Activated effector memory CD4-positive, alpha-beta T cell treated with anti-CD3 and anti-CD28 coated beads, Interleukin-2, amount 50 U/mL, for 16 hours (primary cell): ENCODE data around the gene MDGA2.
"Not testable (repeated sequence)": the region's sequence is repeated elsewhere in the genome, so short reads cannot be mapped to it uniquely, and the experiment has no call there.

Experiments
- DNase-seq: peaks from one replicate; pipeline ENCODE4 v3.0.0-alpha.2; 2020

MDGA2 gene

DNA sequence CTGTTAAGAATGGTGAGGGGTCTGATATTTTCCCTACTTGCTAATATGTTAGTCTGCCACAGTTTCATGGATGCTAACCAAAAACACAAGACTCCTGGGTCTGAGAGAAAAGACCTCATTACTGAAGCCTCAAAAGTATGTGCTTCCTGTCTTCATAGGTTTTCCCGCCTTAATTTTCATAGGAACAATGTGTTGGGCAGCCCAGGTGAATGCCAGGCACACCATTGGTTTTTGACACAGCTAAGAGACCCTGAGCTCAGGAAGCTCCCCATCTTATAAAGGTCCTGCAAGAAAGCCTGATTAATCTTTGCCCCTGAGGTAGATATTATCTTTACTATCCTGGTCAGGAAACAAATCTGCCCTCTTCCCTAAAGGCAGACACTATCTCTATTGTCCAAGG, 464.1 kb downstream of the MDGA2 start:
- DNase-seq = no peak

DNA sequence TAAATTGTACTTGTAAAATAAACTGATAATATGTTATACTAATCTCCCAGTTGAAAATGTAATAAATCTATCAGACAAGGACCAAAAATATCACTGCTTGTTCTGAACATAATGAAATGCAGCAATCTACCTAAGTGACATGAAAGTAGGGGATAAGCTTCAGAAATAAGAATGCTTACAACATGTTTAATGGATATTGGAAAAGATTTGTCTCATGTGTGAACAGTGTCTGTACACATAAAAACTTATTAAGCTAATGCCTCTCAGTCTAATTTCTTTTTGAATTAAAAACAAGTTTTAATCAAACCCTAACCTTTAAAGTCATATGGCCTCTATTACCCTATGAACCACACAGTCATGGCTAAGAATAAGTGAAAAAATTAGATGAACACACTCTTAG, 465.3 kb downstream of the MDGA2 start:
- DNase-seq = no peak

DNA sequence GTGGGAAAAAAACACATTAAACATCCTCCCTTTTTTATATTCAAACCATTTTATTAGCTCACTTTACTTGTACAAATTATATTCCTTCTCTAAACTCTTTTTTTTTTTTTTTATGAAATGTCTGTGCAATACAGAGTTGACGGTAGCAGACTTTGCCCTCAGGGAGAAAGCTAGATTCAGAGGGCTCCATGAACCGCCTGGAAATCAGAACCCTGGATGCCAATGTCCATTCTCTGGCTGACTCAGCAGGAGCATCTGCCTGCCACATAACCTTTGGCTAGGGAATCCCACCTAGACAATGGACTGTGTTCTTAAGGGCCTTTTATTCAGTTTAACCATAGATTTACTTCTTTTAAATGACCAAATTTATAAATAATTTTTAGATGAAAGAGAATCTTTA, 467.0 kb downstream of the MDGA2 start:
- no peak for DNase-seq

DNA sequence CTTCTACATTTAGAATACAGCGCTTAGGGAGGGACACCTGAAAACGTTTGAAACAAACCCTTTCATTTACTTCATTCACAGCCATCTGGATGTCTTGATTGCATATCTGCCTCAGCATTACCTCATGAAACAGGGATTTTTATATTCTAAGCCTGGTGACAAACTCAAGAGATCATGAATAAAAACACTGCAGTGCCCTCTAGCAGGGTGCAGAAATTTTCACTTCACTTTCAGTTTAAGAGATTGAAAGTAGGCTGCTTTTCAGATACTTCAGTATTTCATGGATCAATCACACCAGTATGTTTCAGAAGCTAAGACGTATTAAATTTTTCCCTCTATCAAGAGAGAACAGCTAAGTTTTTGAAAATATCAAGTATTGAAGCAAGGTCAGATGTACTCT, 467.8 kb downstream of the MDGA2 start:
- no peak for DNase-seq

DNA sequence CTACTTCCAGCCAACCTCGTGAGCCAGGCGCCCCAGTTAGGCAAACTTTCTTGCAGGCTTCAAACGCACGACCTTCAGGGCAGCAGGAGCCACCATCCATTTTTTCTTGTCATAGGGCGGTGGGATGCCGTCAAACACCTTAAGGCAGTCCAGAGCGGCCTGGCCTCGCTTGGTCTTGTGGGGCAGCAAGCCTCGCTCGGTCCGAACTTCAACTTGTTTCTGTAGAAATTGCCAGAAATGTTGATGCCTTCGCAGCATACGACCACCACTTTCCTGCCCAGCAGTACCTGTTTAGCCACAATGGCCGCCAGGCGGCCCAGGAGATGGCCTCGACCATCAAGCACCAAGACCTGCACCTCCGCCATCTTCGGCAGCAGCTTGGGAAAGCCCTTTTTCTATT, 474.7 kb downstream of the MDGA2 start:
- no peak for DNase-seq

DNA sequence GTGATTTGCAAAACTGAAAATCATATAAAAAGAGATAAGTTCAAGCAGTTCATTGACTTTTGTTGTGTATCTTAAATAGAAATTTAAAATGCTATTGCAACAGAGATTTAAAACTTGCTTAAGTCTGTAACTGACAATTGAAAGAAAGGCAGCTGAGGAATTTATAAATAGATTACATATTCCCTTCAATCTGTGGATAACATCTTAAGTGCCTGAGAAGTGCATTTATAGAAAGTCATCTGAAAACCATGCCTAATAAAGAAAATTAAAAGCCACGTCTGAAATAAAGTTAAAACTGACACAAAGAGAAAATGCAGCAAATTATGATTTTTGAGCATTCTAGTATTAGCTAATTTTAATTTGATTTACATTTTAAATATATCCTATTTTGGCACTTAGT, 479.8 kb downstream of the MDGA2 start:
- DNase-seq = no peak

DNA sequence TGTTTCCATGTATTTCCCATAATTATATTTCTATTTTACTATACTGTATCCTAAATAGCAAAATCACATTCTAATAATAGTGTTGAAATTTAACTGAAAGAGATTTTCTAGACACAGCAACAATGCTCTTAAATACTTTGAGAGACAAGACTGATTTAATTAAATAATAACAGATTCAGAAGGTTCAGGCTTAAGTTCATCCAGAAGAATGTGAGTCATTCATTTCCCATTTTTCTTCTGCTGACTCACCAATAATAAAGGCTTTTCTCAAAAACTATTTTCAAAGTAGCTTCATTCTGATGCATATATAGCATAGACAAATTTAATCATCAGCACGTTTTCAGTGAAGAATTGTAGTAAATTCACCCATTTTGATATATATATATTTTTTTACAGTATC, 481.4 kb downstream of the MDGA2 start:
- DNase-seq = no peak

DNA sequence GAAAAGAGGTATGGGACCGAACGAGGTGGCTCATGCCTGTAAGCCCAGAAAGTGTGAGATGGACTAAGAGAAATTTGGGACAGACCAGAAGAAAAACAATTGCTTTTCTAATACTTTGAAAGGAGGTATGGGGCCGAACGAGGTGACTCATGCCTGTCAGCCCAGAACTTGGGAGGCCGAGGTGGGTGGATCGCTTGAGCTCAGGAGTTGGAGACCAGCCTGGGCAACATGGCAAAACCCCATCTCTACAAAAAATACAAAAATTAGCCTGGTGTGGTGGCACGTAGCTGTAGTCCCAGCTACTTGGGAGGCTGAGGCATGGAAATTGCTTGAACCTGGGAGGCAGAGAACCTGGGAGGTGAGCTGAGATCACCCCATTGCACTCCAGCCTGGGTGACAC, 483.2 kb downstream of the MDGA2 start:
- not testable (repeated sequence) for DNase-seq

DNA sequence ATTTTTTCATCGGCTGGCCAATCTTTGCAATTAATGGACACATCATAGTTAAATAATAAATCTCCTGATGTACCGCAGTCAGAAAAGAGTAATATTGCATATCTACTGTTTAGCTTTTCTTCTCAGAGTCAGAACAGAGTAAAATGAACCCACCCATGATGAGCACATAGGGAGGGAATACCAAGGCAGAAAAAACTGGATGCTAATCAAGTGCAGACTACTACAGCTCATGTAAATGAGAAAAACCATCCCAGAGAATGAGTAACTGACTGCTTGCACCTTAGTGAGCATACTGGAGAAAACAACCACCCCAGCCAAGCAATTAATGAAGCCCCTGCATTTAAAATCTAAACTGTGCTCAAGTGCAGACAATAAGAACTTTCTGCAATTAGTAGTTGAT, 483.7 kb downstream of the MDGA2 start:
- no peak for DNase-seq

DNA sequence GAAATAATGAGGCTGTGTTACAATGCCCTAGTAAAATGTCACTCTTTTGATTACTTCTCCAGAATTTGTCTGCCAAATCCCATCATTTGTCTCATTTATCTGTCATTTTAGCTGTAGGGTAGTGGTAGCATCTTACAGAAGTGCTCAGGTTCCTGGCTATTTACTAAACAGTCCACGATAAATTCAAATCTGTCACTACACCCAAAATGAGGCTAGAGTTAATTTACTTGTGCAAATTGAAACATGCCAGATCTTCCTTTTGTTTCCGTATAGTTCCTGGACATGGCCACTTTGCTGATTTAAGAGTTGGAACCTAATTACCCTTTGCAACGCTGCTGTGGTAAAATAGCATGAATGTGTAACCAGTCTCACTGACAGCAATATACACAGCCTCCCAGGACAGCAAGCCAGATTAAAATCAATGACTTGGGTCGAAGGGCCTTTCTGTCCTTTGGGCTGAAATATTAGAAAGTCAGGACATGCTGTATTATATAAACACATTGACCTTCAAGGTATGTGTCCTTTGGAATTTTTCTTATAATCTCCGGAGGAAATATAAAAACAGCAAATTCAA, 485.4 kb downstream of the MDGA2 start:
- DNase-seq = no peak

DNA sequence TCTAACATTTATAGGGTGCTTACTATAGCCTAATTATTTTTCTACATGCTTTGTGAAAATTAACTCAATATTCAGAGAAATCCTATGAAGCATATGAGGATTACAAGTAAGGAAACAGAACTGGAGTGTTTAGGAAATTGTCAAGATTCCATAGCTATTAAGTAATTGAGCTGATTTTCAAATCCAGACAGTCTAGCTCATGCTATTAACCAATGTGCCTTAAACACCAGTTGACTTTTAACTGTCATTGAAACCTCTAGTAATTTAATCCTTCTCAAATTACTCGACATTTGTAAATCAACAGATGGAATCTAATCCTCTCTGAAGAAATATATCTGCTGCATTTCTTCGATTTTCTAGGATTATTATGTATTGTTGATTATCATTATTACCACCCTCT, 488.9 kb downstream of the MDGA2 start:
- DNase-seq = no peak

DNA sequence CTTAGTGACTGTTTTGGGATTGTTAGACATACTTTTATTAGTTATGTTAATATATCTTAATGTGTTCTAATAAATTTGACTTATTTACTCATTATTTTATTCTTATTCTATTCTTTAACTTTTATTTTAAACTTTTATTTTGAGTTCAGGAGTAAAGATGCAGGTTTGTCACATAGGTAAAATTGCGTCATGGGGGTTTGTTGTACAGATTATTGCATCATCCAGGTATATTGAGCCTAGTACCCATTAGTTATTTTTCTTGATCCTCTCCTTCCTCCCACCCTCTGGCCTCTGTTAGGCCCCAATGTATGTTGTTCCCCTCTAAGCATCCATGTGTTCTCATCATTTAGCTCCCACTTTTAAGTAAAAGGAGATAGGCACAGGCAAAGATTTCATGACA, 495.5 kb downstream of the MDGA2 start:
- DNase-seq = no peak

DNA sequence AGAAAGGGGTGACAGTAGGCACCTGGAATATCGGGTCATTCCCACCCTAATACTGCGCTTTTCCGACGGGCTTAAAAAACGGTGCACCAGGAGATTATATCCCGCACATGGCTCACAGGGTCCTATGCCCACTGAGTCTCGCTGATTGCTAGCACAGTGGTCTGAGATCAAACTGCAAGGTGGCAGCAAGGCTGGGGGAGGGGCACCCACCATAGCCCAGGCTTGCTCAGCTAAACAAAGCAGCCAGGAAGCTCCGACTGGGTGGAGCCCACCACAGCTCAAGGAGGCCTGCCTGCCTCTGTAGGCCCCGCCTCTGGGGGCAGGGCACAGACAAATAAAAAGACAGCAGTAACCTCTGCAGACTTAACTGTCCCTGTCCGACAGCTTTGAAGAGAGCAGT, 503.5 kb downstream of the MDGA2 start:
- not testable (repeated sequence) for DNase-seq

DNA sequence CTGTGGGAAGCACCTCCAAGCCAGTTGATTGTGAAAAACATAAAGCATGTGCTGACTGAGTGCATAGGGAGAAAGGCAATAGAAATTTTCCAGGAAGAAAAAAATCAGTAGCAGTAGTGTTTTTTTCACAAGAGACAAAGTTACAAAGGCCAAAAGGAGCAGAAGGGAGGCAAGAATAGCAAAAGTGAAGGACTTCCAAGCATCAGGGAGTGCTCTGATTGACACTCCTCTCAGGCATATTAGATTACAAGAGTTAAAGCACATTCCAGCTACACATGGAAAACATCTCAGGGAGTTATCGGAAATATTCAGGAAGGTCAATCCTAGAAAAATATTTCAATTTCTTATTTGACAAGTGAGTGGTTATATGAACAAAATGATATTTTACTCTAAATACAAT, 508.0 kb downstream of the MDGA2 start:
- no peak for DNase-seq

DNA sequence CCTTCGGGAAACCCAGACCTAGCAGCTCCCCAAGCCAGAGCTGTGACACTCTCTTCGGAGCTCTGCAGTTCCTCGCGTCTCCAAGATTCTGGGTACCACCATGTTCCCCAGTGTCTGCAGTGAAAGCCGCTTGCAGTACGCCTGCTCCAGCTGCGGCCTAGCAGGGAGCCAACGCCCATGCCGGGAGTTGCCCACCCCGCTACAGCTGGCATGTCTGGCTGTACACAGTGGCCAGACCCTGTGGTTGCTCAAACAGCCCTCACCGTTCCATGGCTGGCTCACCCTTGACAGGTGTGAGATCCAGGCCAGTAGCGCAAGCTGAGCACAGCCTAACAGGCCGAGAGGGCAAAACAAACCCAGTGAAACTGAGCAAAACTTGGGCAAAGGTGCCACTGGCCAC, 520.0 kb downstream of the MDGA2 start:
- DNase-seq = no peak

DNA sequence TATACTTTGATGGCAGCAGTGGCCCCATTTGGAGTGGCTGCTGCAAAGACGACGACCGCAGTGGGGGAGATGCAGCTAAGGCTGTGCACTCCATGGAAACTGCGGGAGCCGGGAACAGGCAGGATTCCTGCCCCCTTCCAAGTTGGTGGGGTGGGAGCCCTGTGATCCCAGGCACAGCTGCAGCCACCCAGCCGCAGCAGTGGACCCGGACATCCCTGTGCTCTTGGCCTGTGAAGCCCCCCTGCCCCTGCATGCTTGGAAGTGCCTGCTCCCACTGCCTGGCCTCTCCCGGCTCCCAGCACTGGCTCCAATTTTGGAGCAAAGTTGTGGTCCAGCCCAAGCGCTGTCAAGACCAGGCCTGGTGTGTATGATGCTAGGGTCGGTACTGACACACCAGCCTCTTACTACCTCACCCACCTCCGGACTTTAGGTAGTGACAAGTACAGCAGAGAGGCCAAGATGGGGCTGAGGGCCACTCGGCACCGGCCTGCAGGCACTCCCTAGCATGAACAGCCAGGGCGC, 521.1 kb downstream of the MDGA2 start:
- no peak for DNase-seq

DNA sequence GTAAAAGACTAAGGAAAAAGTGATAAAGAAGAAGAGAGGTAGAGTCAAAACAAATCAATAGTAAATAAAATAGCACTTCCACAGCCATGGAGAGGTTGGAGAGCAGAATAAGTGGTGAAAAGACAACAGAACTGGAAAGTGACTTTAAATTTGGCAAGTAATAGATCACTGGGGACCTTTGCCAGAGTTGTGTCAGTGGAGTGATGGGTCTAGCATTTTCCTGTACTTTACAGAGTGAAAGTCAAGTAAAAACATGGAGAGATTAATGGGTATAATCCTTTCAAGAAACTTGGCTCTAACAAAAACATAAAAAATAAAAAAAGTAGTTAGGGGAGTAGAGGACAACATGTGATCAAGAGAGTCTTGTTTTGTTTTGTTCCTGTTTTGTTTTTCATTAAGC, 521.7 kb downstream of the MDGA2 start:
- DNase-seq = no peak

DNA sequence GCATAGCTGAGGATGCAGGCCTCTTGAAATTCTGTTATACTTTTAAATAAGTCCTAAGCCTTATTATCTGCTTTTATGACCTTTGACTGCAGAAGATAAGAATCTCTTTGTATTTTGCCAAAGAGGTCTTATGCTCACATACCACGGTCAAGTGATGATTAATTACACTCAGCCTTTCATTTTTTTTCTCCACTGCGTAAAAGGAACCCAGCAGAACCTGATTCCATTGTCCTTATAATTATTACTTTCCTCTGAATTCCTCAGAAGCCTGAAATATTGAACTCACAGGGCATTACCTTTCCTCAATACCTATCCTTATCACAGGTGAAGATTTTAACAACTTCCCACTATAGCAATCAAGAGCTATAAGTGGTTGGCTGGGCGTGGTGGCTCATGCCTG, 525.1 kb downstream of the MDGA2 start:
- no peak for DNase-seq

DNA sequence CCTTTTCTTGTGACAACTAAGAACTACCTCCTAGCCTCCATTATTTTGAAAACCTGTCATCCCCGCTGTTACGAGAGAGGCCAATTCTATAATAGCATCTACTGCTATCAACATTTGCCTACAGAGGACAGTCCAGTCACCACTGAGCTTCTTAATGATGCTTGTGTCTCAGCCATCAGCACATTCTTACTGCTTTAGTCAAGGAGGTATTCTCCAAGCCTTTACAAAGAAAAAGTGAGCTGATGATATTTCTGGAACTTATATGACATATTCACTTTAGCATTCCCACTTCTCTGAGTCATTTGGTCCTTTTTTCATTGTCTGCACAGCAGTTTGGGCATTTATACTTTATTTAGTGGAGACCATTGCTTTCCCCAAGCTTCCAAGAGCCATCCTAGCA, 526.1 kb downstream of the MDGA2 start:
- DNase-seq = no peak

DNA sequence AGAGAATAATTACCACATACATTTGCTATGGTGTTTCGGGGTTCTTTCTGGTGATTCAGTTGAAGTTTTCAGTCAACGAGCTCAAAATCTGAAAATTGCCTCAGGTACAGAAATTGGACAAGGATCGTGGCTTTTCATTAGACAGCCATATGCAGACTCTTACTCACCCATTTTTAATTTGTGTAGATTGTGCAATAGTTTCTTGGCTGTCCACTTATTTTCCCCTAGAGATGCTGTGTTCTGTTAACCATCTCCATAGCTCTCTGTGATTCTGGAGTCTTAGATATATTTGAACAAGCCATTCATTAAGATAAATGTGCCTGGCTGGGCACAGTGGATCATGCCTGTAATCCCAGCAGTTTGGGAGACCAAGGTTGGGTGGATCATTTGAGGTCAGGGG, 526.7 kb downstream of the MDGA2 start:
- no peak for DNase-seq

DNA sequence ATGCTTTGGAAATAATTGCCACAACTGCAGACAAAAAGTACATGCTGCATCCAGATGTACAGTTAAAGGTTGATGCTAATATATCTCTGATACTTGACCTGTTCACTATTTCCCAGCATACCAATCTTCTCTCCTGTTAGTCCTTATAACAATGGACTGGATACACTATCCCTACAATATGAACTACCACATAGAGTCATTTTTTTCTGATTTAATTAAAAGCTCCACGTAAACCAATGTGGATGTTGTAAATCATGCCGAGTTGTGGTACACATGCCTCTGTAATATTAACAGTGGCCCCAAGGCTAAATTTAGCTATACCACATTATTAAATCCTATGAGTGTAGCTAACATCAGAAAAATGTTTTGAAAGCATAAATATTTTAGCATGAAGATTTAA, 554.8 kb downstream of the MDGA2 start:
- no peak for DNase-seq

DNA sequence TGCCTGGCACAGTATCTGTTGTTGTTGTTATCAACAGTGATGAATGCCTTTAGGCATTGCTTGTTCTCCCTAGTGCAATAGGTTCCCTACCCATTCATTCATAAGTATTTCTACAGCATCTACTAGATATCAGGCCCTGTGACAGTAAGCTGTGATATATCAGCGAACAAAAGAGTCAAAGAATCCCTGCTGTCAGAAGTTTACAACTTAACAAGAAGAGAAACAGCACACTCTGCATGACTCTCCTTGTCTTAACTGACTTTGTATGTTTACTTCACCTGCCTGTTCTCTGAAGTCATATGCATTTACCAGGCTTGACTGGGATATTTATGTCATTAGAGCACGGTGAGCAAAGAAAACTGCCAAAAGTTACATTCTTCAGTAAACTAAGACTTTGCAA, 571.6 kb downstream of the MDGA2 start:
- DNase-seq = no peak

DNA sequence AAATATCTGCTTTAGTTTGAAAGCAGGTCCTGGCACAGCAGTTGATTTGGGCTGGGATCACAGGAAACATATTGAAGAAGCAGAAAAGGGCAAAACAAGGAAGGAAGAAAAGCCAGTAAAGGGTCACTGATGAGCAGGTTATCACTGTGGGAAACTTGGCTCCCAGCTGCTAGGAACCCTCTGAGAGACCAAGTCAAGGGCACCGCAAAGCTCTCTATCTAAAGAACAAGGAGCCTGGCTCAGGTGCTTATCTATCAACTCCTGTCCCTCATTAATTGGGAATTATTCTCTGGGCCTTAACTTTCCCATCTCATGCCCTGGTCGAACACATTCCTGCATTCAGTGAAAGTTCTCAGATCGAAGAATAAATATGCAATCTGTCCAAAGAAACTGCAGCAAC, 572.9 kb downstream of the MDGA2 start:
- no peak for DNase-seq

DNA sequence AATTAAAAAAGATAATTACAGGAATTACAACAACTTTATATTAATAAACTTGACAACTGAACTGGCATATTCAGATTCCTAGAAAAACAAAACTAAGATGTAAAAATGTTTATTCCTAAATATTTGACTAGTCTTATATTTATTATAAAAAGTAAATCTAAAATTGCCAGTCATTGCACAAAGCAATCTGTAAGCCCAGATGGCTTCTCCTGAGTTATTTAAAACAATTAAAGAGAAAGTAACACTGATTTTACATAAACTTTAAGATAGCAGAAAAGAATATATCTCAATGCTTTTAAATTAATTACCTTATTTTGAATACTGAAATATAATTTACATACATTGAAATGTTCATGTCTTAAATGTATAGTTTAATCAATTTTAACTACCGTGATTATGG, 589.7 kb downstream of the MDGA2 start:
- DNase-seq = no peak

DNA sequence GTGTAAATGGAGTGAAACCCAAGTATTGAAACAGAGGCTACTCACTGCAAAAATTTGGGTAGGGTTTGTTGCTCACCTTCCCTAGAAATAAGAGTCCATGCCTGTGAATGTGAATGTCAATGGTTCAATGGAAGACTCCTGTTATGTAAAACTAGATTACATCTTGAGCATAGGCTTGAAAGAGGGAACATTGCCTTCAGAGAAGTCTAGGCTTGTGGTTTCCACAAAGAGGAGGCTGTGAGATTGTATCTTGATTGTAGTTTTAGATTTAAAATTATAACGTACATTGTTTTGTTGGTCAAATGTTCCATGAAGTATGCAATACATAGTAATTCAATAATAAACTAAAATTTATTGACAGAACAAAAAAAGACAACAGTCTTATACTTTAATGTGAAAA, 610.1 kb downstream of the MDGA2 start:
- no peak for DNase-seq

DNA sequence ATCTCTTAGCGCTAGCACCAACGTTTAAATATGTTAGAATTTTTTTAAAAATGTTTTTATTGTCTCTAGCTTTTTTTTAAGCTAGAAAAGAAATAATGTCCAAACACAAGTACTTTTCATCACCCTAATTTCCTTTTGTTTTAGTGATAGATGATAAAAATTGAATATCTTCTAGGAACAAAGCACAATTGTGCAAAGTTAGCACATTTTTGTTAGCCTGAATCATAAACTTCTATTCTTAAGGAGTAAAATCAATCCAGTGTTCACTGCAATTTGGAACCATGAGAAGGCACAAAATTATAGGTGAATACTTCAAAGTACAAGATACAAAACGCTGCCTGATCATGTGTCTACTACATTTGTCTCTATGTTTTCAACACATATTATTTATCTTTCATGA, 615.4 kb downstream of the MDGA2 start:
- no peak for DNase-seq
